ENCODE measurements around the gene FBXL7. TPM values are rescaled to one million over a fixed set of nuclear protein-coding genes. Genes with fewer than 3 reads are reported as not detected.

The FBXL7 gene
- total and polyA plus RNA-seq, 10 donors: 1.1 to 12.9 (median 8.3) TPM

- Histone ChIP-seq H3K27me3 (replicated peaks in 1 of 7) (peaks cover 0 to 4% (median 0%) of the 10 kb centered on the region in 7 donors), H3K9me3 (no peaks in the 10 kb centered on the region), H3K4me3 (no peak overlapping the region), H3K4me1 (no peaks in the 10 kb centered on the region), H3K36me3 (no peaks in the 10 kb centered on the region), H3K27ac (no peak overlapping the region)
- intact Hi-C loops (cut with DNase I; ENCODE audit: low total_unique reads): no loop called here
- TF ChIP-seq POLR2A (IDR thresholded peaks at IDR 0.05) (no peak), POLR2AphosphoS5 (IDR thresholded peaks at IDR 0.05) (no peak), CTCF (IDR thresholded peaks at IDR 0.05 in 8 of 11, conservative IDR thresholded peaks at IDR 0.05 in 3 of 11) (no peak)
- 87 to 94% (median 93%) methylated on average over 5 of the region's 5 CpGs for WGBS, 5 donors
- DNase-seq: no peak
Observed at GRCh38 chr5:15493501-15493900, 6.5 kb upstream of the FBXL7 start.

- peaks cover 0 to 6% (median 2%) of the 10 kb centered on the region in 6 donors for H3K4me1 ChIP-seq
- intact Hi-C loops (cut with DNase I; ENCODE audit: low total_unique reads): no loop called here
- H3K4me3 ChIP-seq: no peak overlapping the region
- no peaks in the 10 kb centered on the region for H3K36me3 ChIP-seq
- H3K27me3 ChIP-seq (replicated peaks in 1 of 7): peaks cover 0 to 18% (median 4%) of the 10 kb centered on the region in 7 donors
- no peaks in the 10 kb centered on the region for H3K9me3 ChIP-seq
- no peak for DNase-seq
- whole genome bisulfite sequencing, 5 donors: 72 to 82% (median 76%) methylated on average over 6 of the region's 6 CpGs
- H3K27ac ChIP-seq: no peak overlapping the region
- TF ChIP-seq CTCF (IDR thresholded peaks at IDR 0.05 in 8 of 11, conservative IDR thresholded peaks at IDR 0.05 in 3 of 11): no peak
- TF ChIP-seq POLR2AphosphoS5 (IDR thresholded peaks at IDR 0.05): no peak
- no peak for TF ChIP-seq POLR2A (IDR thresholded peaks at IDR 0.05)
Observed at GRCh38 chr5:15495026-15495425, 5.0 kb upstream of the FBXL7 start.

GRCh38 chr5:15496886-15497285 lies 3.1 kb upstream of the FBXL7 start:
- TF ChIP-seq POLR2A (IDR thresholded peaks at IDR 0.05) (no peak), POLR2AphosphoS5 (IDR thresholded peaks at IDR 0.05) (no peak), CTCF (IDR thresholded peaks at IDR 0.05 in 8 of 11, conservative IDR thresholded peaks at IDR 0.05 in 3 of 11) (no peak)
- peaks cover 0 to 11% (median 2%) of the 10 kb centered on the region in 6 donors for H3K4me1 ChIP-seq
- intact Hi-C loops (cut with DNase I; ENCODE audit: low total_unique reads): no loop called here

GRCh38 chr5:15500325-15501001 lies 483 bp downstream of the FBXL7 start:
- Histone ChIP-seq H3K9me3 (peaks cover 0 to 3% (median 0%) of the 10 kb centered on the region in 8 donors), H3K27ac (peak overlapping the region in 7 of 8 donors; percentile 52 to 82 (median 73)), H3K27me3 (replicated peaks in 1 of 7) (peaks cover 0 to 45% (median 6%) of the 10 kb centered on the region in 7 donors), H3K36me3 (no peaks in the 10 kb centered on the region), H3K4me3 (peak overlapping the region; percentile 38 to 76 (median 50)), H3K4me1 (peaks cover 0 to 22% (median 5%) of the 10 kb centered on the region in 6 donors)
- intact Hi-C loops (cut with DNase I; ENCODE audit: low total_unique reads): no loop called here
- WGBS, 5 donors: 0 to 4% (median 3%) methylated on average over 7 to 61 of the region's 61 CpGs
- TF ChIP-seq POLR2A (IDR thresholded peaks at IDR 0.05): no peak
- TF ChIP-seq CTCF (IDR thresholded peaks at IDR 0.05 in 8 of 11, conservative IDR thresholded peaks at IDR 0.05 in 3 of 11): no peak
- peak in 1 of 3 donors; percentile 19 for TF ChIP-seq POLR2AphosphoS5 (IDR thresholded peaks at IDR 0.05)
- DNase-seq: peak; percentile 75

More at GRCh38 chr5:15496886-15497285, 3.1 kb upstream of the FBXL7 start:
- peaks cover 0 to 36% (median 6%) of the 10 kb centered on the region in 7 donors for H3K27me3 ChIP-seq (replicated peaks in 1 of 7)
- no peak overlapping the region for H3K4me3 ChIP-seq
- no peaks in the 10 kb centered on the region for H3K9me3 ChIP-seq
- no peak overlapping the region for H3K27ac ChIP-seq
- no peaks in the 10 kb centered on the region for H3K36me3 ChIP-seq
- 26 to 37% (median 32%) methylated on average over 2 to 3 of the region's 3 CpGs for WGBS, 5 donors
- no peak for DNase-seq

Data from spleen (tissue), 11 donors.